HepG2 (cell line): ENCODE data around the gene M1AP. TPM values are rescaled to one million over a fixed set of nuclear protein-coding genes. Genes with fewer than 3 reads are reported as not detected.
A peak's percentile ranks its signal among the peaks of the same experiment; 100 is the strongest.

ENCODE experiments used
- ATF1 ChIP-seq: IDR thresholded peaks from 2 replicates; pipeline ENCODE4 v1.6.1; 2016; ENCODE audit warnings: mild to moderate bottlenecking, control low read depth
- FOXC1 ChIP-seq: sonication (generic); formaldehyde crosslinking; IDR thresholded peaks from 2 replicates; pipeline ENCODE4 v1.8.0; 2022; ENCODE audit warnings: mild to moderate bottlenecking, missing genetic modification reagents, borderline replicate concordance
- GABPB1 ChIP-seq: IDR thresholded peaks from 2 replicates; pipeline ENCODE4 v1.6.1; 2016; ENCODE audit warnings: mild to moderate bottlenecking, missing genetic modification reagents, moderate library complexity, missing compliant biosample characterization
- HMG20A ChIP-seq: IDR thresholded peaks from 2 replicates; pipeline ENCODE4 v1.6.1; 2016; ENCODE audit warnings: borderline replicate concordance
- HOXA9 ChIP-seq: sonication (generic); formaldehyde crosslinking; IDR thresholded peaks from 2 replicates; pipeline ENCODE4 v1.8.1; 2022; ENCODE audit warnings: missing genetic modification reagents, mild to moderate bottlenecking, moderate library complexity, borderline replicate concordance
- MAZ ChIP-seq, 2 experiments: sonication (generic) in 1 of 2; formaldehyde crosslinking in 1 of 2; IDR thresholded peaks; 2 replicates each; pipeline versions ENCODE4 v1.5.0 to v1.6.1; 2012 to 2020; ENCODE audit warnings: low read depth in 2 of 2, mild to moderate bottlenecking in 2 of 2, borderline replicate concordance in 1 of 2, improper control_type of control experiment in 1 of 2, low read length in 1 of 2, missing genetic modification reagents in 1 of 2, moderate library complexity in 1 of 2
- PRMT3 ChIP-seq: sonication (generic); formaldehyde crosslinking; IDR thresholded peaks from 2 replicates; pipeline ENCODE4 v1.8.1; 2022; ENCODE audit warnings: low read depth, mild to moderate bottlenecking, moderate library complexity, missing genetic modification reagents, borderline replicate concordance
- RXRB ChIP-seq: IDR thresholded peaks from 2 replicates; pipeline ENCODE4 v1.6.1; 2016; ENCODE audit warnings: borderline replicate concordance, missing genetic modification reagents, missing compliant biosample characterization
- ZBTB38 ChIP-seq: sonication (generic); formaldehyde crosslinking; IDR thresholded peaks from 2 replicates; pipeline ENCODE4 v1.5.1; 2020; ENCODE audit warnings: mild to moderate bottlenecking, missing genetic modification reagents
- ZFAT ChIP-seq: sonication (generic); formaldehyde crosslinking; conservative IDR thresholded peaks from 2 replicates; pipeline ENCODE4 v1.8.1; 2023; ENCODE audit warnings: missing genetic modification reagents, inconsistent platforms
- ZFP37 ChIP-seq: sonication (generic); formaldehyde crosslinking; IDR thresholded peaks from 2 replicates; pipeline ENCODE4 v1.4.0; 2020; ENCODE audit warnings: missing genetic modification reagents, borderline replicate concordance
- ZKSCAN8 ChIP-seq: IDR thresholded peaks from 2 replicates; pipeline ENCODE4 v1.6.1; 2016; ENCODE audit warnings: borderline replicate concordance, missing genetic modification reagents, missing compliant biosample characterization
- ZNF101 ChIP-seq: sonication (generic); formaldehyde crosslinking; IDR thresholded peaks from 2 replicates; pipeline ENCODE4 v1.4.0; 2020; ENCODE audit warnings: mild to moderate bottlenecking, low read depth, missing genetic modification reagents, borderline replicate concordance
- ZNF33A ChIP-seq: sonication (generic); formaldehyde crosslinking; IDR thresholded peaks from 2 replicates; pipeline ENCODE4 v1.5.1; 2020; ENCODE audit warnings: missing genetic modification reagents, mild to moderate bottlenecking, moderate library complexity, borderline replicate concordance
- ZNF432 ChIP-seq: sonication (generic); formaldehyde crosslinking; IDR thresholded peaks from 2 replicates; pipeline ENCODE4 v1.5.0; 2020; ENCODE audit warnings: missing genetic modification reagents, mild to moderate bottlenecking, borderline replicate concordance
- ZNF672 ChIP-seq: sonication (generic); formaldehyde crosslinking; IDR thresholded peaks from 2 replicates; pipeline ENCODE4 v1.8.1; 2022; ENCODE audit warnings: missing genetic modification reagents
- polyA plus RNA-seq, 8 experiments: library from polyadenylated mRNA; depleted of rRNA in 3 of 8; stranded (reverse) in 7 of 8; unstranded in 1 of 8; fragments of >200 nt; fragmentation: Illumina TruSeq in 4 of 8; extraction: Trizol in 4 of 8; gene quantifications; 2 replicates each; pipeline versions ENCODE4 v1.2.1 to v1.2.3, GENCODE V29; 2011 to 2016; ENCODE audit warnings: low read depth in 4 of 8, missing spikeins in 1 of 8, mixed read lengths in 1 of 8; ENCODE audit not compliant: insufficient read depth in 1 of 8
- total RNA-seq, 5 experiments: library from RNA; depleted of rRNA; stranded (reverse); fragments of >200 nt; fragmentation: Illumina TruSeq; extraction: Trizol; gene quantifications; 2 replicates each; pipeline ENCODE4 v1.2.3, GENCODE V29; 2016; ENCODE audit warnings: low read depth in 1 of 5
- TF ChIP-seq, protein P1 (sequence below): sonication (generic); formaldehyde crosslinking; conservative IDR thresholded peaks from 2 replicates; pipeline ENCODE4 v1.8.0; 2022; ENCODE audit warnings: low read depth, missing genetic modification reagents
- TF ChIP-seq, protein P2 (sequence below): sonication (generic); formaldehyde crosslinking; IDR thresholded peaks from 2 replicates; pipeline ENCODE4 v1.4.0; 2020; ENCODE audit warnings: mild to moderate bottlenecking, low read depth, missing genetic modification reagents
- TF ChIP-seq, protein P3 (sequence below): sonication (generic); formaldehyde crosslinking; IDR thresholded peaks from 2 replicates; pipeline ENCODE4 v1.4.0; 2020; ENCODE audit warnings: missing genetic modification reagents, borderline replicate concordance
- TF ChIP-seq, protein P4 (sequence below): IDR thresholded peaks from 2 replicates; pipeline ENCODE4 v1.6.1; 2018; ENCODE audit warnings: missing genetic modification reagents

Gene M1AP
- total and polyA plus RNA-seq, 2 of the 13 experiments (the other 11 are each of a cell fraction or from before 2014, with no cell fraction given): not detected

DNA sequence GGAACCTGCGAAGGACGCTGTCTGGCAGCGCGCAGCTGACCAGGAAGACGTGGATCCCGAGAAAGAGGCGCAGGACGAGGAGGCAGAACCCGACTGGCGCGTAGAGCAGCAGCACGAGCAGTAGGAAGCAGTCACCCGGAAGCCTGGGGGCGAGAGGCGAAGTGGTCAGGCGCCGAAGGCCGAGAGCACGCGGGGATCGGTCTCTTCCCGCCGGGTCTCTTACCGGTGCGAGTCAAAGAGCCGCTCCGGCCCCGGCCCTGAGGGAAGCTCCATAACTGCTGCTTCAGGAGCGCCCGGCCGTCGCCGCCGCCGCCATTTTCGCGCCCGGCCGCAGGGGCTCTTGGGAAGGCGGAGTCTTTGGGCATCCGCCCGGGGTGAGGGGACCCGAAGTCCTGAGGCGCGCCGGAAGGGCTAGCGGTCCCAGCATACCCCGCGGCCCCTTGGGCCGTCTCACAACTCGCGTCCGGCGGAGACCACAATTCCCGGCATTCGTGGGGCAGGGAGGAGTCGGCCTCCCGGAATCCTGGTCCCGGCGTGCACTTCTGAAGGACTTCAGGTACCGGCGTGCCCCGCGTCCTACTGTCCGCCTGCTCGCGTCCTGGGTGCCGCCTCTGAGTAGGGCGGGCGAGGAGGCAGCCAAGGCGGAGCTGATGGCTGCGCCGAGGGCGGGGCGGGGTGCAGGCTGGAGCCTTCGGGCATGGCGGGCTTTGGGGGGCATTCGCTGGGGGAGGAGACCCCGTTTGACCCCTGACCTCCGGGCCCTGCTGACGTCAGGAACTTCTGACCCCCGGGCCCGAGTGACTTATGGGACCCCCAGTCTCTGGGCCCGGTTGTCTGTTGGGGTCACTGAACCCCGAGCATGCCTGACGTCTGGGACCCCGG, 118.5 kb downstream of the M1AP start, which contains the start of the genes AUP1 and HTRA2 (continued):
- TF ChIP-seq ZNF432 (no peak), FOXC1 (peak; percentile 18; the same call in 1 of the 2 replicates), ZFAT (CRISPR knock-in tag) (no peak), ZNF33A (no peak), RXRB (CRISPR knock-in tag) (peak; percentile 67), ZNF101 (CRISPR knock-in tag) (peak; percentile 91; the same call in 1 of the 2 replicates), ZFP37 (no peak; the same call in 1 of the 2 replicates), HMG20A (no peak), PRMT3 (0 out of 2 replicates have a peak, but pooled peaks have one; percentile 39), ZBTB38 (CRISPR knock-in tag) (peak; percentile 61; the same call in 1 of the 2 replicates), MAZ (IDR thresholded peaks at IDR 0.05; ENCODE audit: borderline replicate concordance, low read depth, low read length) (peak; percentile 89), MAZ (CRISPR knock-in tag; IDR thresholded peaks at IDR 0.05; ENCODE audit: low read depth) (peak; percentile 97), HOXA9 (CRISPR knock-in tag) (peak; percentile 80), ZKSCAN8 (CRISPR knock-in tag) (no peak), ZNF672 (CRISPR knock-in tag) (no peak), GABPB1 (CRISPR knock-in tag) (peak; percentile 97), ATF1 (peak; percentile 80; the same call in 1 of the 2 replicates)
- TF ChIP-seq, protein P1, sequence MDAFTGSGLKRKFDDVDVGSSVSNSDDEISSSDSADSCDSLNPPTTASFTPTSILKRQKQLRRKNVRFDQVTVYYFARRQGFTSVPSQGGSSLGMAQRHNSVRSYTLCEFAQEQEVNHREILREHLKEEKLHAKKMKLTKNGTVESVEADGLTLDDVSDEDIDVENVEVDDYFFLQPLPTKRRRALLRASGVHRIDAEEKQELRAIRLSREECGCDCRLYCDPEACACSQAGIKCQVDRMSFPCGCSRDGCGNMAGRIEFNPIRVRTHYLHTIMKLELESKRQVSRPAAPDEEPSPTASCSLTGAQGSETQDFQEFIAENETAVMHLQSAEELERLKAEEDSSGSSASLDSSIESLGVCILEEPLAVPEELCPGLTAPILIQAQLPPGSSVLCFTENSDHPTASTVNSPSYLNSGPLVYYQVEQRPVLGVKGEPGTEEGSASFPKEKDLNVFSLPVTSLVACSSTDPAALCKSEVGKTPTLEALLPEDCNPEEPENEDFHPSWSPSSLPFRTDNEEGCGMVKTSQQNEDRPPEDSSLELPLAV: no peak
- TF ChIP-seq, protein P2, sequence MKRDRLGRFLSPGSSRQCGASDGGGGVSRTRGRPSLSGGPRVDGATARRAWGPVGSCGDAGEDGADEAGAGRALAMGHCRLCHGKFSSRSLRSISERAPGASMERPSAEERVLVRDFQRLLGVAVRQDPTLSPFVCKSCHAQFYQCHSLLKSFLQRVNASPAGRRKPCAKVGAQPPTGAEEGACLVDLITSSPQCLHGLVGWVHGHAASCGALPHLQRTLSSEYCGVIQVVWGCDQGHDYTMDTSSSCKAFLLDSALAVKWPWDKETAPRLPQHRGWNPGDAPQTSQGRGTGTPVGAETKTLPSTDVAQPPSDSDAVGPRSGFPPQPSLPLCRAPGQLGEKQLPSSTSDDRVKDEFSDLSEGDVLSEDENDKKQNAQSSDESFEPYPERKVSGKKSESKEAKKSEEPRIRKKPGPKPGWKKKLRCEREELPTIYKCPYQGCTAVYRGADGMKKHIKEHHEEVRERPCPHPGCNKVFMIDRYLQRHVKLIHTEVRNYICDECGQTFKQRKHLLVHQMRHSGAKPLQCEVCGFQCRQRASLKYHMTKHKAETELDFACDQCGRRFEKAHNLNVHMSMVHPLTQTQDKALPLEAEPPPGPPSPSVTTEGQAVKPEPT (CRISPR knock-in tag): no peak; the same call in 1 of the 2 replicates
- TF ChIP-seq, protein P3, sequence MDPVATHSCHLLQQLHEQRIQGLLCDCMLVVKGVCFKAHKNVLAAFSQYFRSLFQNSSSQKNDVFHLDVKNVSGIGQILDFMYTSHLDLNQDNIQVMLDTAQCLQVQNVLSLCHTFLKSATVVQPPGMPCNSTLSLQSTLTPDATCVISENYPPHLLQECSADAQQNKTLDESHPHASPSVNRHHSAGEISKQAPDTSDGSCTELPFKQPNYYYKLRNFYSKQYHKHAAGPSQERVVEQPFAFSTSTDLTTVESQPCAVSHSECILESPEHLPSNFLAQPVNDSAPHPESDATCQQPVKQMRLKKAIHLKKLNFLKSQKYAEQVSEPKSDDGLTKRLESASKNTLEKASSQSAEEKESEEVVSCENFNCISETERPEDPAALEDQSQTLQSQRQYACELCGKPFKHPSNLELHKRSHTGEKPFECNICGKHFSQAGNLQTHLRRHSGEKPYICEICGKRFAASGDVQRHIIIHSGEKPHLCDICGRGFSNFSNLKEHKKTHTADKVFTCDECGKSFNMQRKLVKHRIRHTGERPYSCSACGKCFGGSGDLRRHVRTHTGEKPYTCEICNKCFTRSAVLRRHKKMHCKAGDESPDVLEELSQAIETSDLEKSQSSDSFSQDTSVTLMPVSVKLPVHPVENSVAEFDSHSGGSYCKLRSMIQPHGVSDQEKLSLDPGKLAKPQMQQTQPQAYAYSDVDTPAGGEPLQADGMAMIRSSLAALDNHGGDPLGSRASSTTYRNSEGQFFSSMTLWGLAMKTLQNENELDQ (CRISPR knock-in tag): no peak
- TF ChIP-seq, protein P4, sequence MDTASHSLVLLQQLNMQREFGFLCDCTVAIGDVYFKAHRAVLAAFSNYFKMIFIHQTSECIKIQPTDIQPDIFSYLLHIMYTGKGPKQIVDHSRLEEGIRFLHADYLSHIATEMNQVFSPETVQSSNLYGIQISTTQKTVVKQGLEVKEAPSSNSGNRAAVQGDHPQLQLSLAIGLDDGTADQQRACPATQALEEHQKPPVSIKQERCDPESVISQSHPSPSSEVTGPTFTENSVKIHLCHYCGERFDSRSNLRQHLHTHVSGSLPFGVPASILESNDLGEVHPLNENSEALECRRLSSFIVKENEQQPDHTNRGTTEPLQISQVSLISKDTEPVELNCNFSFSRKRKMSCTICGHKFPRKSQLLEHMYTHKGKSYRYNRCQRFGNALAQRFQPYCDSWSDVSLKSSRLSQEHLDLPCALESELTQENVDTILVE (CRISPR knock-in tag): peak; percentile 87; the same call in 1 of the 2 replicates
